ENCODE measurements around the gene ERN2.

Gene ERN2

DNA sequence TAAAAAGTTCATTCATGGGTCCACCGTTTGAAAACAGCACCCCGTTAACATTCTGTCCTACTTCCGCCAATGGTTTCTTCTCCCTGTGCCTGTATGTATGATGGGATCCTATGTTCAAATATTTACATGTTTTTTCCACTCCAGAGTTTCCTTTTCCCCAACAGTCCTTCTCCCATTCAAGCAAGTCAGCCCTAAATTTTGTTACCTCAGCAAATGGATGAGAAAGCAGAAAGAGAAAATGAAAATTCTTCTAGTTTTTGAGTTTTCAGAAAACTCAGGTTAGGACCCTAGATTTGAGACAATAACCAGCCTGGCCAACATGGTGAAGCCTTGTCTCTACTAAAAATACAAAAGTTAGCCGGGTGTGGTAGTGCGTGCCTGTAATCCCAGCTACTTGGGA is 3.5 kb upstream of the ERN2 start:
- no peak for DNase-seq

DNA sequence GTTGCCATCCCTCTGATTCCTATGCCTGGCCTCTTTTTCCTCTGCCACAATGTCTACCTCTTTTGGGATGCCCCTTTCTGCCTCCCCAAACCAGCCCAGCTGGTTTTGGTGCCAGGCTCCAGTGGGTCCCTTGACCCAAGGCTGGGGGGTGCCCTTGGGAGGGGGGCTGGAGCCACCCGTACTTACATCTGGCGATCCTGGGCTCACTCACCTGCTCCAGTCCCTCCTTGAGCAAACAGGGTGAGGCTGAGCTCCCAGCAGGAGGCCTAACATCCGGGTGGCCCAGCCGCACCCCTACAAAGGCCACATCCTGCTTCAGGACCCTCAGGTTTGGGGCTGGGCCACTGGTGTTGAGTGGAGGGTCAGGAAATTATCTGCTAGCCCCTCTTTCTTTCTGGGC is 1.2 kb downstream of the ERN2 start:
- DNase-seq = no peak

GRCh38 chr16:23710504-23710903 is 2.5 kb downstream of the ERN2 start:
- no peak for DNase-seq

- no peak for DNase-seq
Observed at GRCh38 chr16:23710008-23710407, 3.0 kb downstream of the ERN2 start.

DNA sequence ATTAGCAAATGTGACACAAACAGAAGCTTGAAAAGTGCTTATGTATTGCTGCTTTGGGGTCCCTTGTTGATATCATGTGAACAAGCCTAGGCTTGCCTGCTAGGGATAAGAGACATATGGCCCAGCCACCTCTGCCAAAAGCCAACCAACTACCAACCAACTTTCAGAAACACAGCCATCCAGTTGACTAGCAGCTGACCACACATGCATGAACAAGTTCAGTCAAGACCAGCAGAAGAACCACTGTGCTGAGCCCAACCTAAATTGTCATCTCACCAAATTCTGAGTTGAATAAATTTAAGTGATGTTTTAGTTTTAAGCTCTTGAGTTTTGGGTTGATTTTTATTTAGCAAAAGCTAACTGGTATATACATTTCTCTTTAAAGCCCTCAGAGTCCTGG is 3.5 kb downstream of the ERN2 start:
- DNase-seq = no peak

DNA sequence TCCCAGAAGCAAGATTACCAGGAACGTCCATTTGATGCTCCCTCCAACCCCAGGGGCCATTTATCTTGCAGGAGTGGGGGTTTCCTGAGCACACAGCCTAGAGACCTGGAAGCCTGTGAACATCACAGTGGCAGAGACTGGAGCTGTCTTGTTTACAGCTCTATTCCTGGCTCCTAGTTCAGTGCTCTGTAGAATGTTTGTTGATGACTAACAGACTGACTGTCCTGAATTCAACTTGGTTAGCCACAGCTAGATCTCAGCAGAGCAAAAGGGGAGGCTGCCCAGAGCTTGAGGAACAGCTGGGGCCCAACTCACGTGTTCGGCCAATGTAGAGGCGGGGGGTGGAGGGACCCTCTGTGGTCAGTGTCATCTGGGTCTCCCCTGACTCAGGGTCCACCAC is 6.6 kb downstream of the ERN2 start:
- DNase-seq = no peak

- DNase-seq = no peak
Observed at GRCh38 chr16:23705517-23705902, 7.5 kb downstream of the ERN2 start.

DNA sequence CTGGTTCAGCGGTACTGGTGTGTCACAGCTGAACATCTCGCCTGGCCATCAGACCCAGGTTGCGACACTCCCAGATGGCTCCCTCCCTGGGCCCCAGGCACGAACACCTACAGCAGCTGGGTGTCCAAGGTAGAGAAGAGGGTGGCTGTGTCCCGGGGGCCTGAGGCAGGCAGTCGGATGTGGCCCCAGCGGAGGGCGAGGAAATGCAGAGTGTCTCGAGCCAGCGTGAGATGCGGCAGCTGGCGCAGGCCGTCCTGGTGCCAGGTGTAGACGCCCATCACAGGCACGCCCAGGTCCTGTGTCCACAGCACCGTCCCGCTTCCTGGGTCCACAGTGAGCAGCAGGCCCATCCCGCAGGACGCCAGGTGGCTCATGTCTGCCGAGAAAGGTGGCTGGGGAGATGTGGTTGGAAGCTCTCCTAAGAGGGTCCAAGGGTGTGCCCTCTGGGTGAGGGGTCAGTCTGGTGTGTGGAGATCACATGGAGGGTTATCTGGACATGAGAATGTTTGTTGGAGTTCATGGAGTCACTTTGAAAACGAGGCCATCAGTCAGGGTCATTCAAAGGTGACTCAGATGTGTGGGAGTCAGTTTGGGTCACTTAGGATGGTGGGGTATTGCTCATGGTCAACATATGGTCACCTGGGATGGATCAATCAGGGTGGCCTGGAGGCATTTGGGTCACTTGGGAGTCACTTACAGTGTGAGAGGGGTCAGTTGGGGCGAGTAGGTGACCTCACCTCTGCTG is 8.1 kb downstream of the ERN2 start:
- no peak for DNase-seq

DNA sequence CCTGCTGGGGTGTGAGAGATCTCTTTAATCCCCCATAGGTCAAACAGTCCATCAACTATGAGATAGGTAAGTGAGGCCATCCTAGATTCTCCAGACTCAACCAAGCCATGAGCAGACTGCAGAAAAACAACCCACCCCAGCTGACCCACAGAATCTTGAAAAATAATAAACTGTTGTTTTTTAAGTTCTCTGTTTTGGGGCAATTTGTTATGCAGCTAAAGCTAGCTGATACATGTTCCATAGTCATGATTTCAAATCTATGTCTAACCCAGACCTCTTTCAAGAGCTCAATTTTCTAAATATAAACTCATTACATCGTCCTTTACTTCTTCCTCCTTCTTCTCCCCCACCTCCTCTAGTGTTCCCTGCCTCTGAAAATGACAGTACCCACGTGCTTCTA is 10.1 kb downstream of the ERN2 start:
- no peak for DNase-seq

- DNase-seq = no peak
Observed at GRCh38 chr16:23701045-23701444, 12.0 kb downstream of the ERN2 start.

DNA sequence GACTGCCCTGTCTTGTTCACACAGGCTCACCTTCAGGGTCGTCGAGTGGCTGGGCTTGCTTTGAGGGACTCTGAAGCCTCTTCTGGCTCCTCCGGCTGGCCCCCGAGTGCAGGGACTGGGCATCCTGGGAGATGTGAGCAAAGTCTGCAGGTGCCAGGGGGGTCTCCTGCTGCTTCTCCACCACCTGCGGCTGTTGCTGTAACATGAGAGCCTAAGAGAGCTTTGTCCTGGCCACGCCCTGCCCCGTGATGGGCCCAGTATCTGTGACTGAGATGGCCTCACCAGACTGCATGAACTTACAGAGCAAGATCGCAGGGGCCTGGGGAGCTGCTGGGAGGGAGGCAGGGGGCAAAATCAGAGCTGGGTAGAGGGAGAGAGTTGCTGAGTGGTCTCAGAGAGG is 12.5 kb downstream of the ERN2 start:
- peak in 1 of 2 experiments; percentile 21 for DNase-seq

GRCh38 chr16:23700093-23700492 is 12.9 kb downstream of the ERN2 start:
- no peak for DNase-seq

GRCh38 chr16:23699100-23699499 is 13.9 kb downstream of the ERN2 start:
- no peak for DNase-seq

DNA sequence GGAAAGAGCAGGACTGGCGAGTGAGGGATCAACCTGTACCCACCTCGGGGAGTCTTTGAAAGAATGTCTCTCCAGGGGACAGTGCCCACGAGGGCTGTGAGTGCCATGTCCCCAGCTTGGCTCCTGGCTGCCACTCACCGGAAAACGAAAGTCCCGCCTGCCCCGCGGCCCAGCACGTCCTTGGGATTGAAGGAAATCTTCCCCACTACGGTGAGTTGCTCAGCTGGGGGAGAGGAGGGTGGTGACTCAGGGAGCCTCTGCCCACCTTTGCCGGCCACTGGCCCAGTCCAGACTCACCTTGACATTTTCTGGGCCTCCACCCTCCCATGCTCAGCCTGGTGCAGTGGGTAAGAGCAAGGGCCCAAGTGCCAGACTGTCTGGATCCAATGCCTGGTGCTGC is 17.3 kb downstream of the ERN2 start:
- no peak for DNase-seq

- DNase-seq = no peak
Observed at GRCh38 chr16:23694644-23695373, 18.2 kb downstream of the ERN2 start.

- DNase-seq = no peak
Observed at GRCh38 chr16:23694265-23694643, 18.8 kb downstream of the ERN2 start.

GRCh38 chr16:23692190-23692837 is 20.7 kb downstream of the ERN2 start:
- no peak for DNase-seq

DNA sequence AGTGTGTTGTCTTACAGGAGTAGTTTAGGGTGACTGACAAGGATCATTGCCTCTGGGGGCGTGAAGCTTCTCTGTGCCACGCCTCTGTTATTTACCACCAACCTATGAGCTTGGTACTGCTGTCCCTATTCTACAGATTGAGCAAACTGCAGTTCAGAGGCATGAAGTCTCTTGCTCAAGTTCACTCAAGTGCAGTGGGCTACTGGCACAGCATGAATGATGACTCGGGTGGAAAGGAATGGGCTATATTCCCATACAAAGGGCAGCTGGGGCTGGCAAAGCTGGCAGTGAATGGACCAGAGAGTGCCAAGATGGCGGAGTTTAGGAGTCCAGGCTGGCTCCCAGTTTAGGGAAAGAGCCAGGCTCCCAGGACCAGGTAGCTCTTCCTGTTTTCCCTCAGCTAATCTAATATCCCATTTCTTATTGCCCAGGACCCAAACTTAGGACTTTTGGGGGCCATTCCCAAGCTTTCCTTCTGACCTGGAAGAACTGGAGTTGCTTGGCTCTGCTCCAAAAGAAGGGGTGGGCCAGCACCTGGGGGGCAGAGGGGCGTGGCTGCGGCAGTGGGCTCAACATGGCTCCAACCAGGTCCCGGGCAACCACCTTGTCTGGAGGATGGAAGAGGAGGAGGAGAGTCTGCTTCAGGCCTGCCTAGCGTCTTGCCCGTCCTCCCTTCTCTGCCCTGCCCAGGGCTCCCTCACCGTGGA is 21.4 kb downstream of the ERN2 start:
- DNase-seq = no peak

DNA sequence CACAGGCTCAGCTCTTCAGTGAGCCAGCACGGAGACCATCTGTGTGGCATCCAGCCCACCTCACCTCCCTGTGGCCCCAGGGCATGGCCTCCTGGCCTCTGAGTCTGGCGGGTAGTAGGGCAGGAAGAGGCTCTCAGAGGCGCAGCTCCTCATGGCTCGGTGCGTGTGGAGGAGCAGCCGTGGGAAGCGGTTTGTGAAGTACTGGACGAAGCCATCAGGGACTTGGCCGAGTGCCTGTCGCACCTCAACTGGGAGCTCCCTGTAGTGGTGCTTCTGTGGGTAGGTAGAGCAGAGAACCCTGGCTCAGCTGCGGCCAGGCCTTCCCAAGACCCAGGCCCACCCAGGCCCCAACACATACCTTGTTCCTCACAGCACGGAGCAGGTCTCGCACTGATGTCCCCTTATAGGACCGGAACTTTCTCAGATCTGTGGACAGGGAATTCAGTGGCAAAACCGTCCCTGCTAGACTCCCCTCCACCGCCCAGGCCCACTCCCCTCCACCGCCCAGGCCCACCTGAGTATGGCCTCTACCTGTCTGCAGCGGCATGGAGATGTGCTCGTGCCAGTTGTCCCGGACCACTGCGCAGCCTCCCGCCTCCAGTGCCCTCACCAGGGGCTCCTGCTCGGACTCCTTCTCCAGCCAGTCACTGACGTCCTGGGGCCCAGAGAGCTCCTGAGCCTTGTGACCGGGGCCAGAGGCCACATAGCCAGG is 22.1 kb downstream of the ERN2 start:
- DNase-seq = no peak

GRCh38 chr16:23689442-23690187 is 23.4 kb downstream of the ERN2 start:
- no peak for DNase-seq

- no peak for DNase-seq
Observed at GRCh38 chr16:23687034-23687808, 25.8 kb downstream of the ERN2 start.
